8988T (cell line): Measurements from ENCODE around the gene KLF11.
"Not testable (repeated sequence)": the region's sequence is repeated elsewhere in the genome, so short reads cannot be mapped to it uniquely, and the experiment has no call there.

ENCODE experiments used
- DNase-seq: peaks from one replicate; pipeline ENCODE4 v3.0.0; 2011

KLF11 gene

GRCh38 chr2:10027660-10028330 lies 15.6 kb upstream of the KLF11 start:
- DNase-seq, result no peak

DNA sequence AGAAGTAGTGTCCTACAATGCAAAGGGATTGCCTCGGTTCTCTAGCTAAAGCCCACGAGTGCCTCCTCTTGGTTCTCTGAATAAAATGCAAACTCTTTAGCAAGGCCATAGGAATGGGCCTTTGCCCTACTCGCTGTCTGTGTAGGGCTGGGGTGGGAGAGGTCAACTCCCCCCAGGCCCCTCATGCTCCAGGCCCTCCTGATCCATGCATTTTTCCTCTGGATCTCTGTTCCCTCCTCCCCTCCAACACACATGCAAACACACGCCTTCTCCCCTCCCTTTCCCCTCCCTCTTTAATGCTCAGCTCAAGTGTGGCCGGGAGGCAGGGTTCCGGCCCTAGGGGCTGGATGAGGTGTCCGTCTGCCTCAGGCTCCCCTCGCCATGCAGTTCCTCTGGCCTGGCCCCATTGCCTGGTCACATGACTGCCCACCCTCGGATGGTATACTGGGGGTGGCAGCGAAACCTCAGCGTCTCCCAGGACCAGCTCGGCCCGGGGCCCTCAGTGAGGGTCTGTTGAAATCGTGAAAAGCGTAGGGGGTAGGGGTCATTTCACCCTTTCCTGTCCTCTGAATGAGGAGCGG lies 14.9 kb upstream of the KLF11 start:
- no peak for DNase-seq

DNA sequence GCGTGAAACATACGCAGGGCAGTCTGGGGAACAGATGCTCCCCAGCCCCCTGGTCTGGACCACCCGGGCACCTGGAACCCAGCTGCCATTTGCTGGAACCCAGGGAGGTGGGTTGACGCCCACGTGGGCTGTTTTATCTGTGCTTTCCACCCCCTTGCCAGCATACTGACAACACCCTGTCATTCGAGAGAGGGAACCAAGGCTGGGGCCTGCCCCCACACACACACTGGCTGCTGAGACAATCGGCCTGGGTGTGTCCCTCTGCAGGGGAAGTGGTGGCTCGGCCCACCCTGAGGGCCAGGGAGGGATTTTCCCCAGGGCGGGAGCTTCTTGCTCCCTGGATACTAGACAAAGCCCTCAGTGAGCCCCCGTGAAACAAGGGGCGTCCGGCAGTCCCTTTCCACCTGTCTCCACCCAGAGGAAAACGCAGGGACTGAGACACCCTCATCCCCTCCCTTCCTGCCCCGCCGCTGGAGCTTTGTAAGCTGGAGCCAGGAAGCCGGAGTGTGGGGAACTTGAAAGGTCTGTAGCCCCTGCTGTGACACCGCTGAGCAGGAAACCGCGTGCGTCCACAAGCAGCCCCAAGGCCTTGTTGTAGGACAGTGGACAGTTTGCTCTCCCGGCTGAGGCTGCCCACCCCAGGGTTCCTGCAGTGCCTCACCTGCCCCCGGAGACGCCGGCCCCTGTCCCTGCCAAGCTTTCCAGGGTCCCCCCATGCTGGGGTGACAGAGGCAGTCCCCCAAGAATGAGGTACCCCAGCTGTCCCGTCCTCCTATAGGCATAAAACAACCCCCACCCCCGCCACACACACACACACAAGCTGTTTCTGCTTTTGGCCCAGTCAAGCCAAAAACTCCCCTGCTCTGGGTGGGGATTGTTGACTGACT lies 14.1 kb upstream of the KLF11 start:
- peak; percentile 55 for DNase-seq

DNA sequence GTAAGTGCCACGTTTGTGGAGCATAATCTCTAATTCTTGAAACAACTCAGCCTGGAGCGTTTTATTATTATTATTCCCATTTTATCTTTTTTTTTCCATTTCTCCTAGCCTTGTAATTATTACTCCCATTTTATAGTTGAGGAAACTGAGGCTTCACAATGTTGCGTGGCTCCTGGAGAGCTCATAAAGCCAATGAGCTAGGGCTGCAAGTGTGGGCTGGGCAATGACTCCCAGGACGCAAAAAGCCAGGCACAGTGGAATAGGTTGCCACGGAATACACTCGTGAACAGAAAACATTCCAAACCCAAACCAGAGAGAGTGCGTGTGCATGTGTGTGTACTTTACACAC lies 13.5 kb upstream of the KLF11 start:
- DNase-seq, result no peak

DNA sequence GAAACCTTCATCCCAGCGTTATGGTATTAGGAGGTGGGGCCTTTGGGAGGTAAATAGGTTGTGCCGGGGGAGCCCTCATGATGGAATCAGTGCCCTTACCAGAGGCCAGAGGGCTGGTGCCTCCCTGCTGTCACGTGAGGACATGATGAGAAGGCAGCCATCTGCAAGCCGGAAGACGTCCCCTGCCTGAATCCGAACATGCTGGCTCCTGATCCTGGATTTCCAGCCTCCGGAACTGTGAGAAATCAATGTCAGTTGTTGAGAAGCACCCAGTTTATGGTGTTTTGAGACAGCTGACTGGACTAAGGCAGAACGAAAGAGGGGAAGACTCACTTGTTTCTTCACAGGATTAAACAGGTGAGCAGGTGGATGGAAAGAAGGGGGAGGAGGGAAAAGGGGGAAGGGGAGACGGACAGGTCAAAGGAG lies 13.0 kb upstream of the KLF11 start:
- DNase-seq, result no peak

DNA sequence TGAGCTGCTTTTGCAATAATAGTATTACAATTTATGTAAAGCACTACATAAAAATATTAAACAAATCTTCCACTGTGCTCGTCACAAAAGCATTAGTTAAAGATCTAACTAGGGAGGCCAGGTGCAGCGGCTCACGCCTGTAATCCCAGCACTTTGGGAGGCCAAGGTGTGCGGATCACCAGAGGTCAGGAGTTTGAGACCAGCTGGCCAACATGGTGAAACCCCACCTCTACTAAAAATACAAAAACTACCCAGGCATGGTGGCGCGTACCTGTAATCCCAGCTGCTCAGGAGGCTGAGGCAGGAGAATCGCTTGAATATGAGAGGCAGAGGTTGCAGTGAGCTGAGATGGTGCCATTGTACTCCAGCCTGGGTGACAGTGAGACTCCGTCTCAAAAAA lies 12.6 kb upstream of the KLF11 start:
- DNase-seq, result not testable (repeated sequence)

GRCh38 chr2:10031886-10032745 lies 11.2 kb upstream of the KLF11 start:
- no peak for DNase-seq

DNA sequence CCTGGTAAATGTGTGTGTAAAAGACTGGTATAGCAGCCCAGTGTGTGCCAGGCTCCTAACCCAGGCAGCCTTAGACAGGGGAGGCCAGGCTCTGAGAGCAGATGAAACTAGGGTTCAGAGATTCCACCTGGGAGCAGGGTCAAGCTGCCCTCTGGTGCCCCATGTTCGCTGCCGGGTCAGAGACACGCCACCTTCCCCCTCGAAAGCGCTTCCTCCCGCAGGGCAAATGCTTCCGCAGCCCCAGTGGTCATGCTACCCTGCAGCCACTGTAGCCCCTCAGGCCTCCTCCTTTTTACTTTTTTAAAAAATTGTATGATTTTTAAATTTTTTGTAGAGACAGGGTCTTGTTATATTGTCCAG lies 10.6 kb upstream of the KLF11 start:
- DNase-seq, result no peak

DNA sequence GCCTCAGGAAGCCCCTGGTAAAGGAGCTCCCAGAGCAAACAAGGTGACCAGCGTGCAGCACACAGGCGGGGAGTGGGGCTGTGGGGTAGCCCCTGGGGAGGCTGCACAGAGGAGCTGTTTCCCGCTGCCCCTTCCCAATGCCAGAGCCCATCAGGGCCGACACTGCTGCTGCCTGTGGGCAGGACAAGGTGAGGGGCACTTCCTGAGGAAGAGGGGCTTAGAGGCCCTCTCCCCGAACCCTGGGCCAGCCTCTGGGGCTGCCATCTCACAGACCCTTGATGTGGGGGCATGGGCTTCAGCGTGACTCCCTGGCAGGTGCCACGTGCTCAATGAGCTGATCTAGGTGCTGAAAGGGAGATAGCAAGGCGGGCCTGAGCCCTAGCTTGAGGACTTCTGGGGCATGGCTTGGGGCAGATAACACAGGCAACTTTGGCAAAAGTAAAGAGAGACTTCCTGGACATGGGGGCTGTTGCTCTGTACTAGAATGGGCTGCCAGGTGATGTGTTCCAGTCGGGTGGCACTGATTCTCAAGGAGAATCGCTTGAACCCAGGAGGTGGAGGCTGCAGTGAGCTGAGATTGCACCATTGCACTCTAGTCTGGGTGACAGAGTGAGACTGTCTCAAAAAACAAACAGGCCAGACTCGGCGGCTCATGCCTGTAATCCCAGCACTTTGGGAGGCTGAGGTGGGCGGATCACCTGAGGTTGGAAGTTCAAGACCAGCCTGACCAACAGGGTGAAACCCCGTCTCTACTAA lies 9.9 kb upstream of the KLF11 start:
- no peak for DNase-seq

GRCh38 chr2:10034333-10035052 lies 8.9 kb upstream of the KLF11 start:
- DNase-seq, result no peak

GRCh38 chr2:10035053-10035422 lies 8.3 kb upstream of the KLF11 start:
- no peak for DNase-seq

- DNase-seq, result no peak
These were observed 7.7 kb upstream of the KLF11 start for GRCh38 chr2:10035633-10036032.

GRCh38 chr2:10036095-10036884 lies 7.1 kb upstream of the KLF11 start:
- peak; percentile 91 for DNase-seq

GRCh38 chr2:10038123-10038522 lies 5.2 kb upstream of the KLF11 start:
- DNase-seq, result no peak

DNA sequence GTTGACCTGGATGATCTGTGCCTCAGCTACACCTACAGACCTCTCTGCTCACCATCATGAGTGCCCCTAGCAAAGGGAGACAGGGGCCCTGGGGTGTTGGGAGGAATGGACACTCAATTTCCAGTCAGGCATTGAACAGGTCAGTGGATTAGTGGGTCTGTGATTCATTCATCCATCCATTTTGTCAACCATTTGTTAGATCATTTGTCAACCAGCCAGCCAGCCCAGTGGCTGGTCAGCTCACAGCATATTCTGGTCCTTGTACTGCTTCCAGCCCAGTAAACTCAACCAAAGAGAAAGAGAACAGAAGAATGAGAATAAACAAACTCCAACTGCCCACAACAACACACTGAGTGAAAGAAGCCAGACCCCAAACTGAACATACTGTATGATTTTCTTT lies 4.6 kb upstream of the KLF11 start:
- DNase-seq, result no peak

GRCh38 chr2:10039658-10040410 lies 3.5 kb upstream of the KLF11 start:
- no peak for DNase-seq

- DNase-seq, result no peak
These were observed 1.6 kb upstream of the KLF11 start for GRCh38 chr2:10041711-10042110.

DNA sequence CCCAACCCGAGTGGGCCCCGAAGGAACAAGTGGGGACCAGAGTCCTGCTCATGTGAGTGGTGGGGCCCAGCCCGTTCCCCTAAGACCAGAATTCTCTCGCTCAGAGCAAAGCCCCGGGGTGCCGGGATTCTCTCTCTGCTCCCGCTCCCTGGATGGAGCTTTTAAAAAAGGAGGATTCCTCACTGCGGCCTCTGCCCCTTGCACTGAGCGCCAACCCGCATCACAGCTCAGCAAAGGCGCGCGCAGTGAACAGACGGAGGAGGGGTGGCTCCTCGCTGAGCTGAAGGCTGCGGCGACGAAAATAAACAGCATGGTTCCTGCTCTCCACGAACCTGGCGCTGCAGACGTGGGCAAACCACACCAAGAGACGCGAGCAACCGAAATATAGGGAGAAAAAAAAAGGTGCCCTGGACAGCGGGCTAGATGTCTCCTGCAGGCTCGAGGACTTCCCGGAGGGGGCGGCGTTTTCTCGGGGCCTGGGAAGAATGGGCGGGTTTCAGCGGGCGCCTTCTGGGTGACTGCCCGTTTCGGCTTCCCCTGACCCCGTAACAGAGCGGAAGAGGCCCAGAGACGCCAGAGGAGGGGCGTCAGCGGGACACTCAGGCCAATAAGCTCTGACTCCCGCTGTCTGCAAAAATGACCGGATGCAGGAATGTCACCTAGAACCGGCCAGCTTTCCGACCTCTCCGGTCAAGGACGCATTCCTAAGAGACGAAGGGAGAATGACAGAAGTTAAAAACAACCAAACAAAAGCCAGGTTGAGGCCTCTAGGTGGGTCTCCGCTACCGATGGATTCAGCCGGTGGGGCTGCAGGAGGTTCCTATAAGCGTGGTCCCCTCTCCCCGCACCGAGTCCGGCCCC lies 819 bp upstream of the KLF11 start:
- peak; percentile 64 for DNase-seq
